GM19239 (cell line): ENCODE measurements around the gene ZFTA.
A peak's percentile ranks its signal among the peaks of the same experiment; 100 is the strongest.

Experiments used
- DNase-seq: peaks from one replicate; pipeline ENCODE4 v3.0.0; 2011; ENCODE audit warnings: low spot score; ENCODE audit not compliant: insufficient read length
- FAIRE-seq: peaks from 2 replicates; lab custom pipeline; 2011; peaks lifted over from hg19 to GRCh38; lab: Jason Lieb, UNC

The ZFTA gene

GRCh38 chr11:63760487-63761079, 8.0 kb downstream of the ZFTA start:
- DNase-seq, result no peak

GRCh38 chr11:63756919-63757761, 11.4 kb downstream of the ZFTA start:
- no peak for FAIRE-seq
- no peak for DNase-seq

More at GRCh38 chr11:63760487-63761079, 8.0 kb downstream of the ZFTA start:
- FAIRE-seq, result no peak

- DNase-seq, result no peak
- FAIRE-seq, result no peak
Measured at GRCh38 chr11:63749624-63750023, 19.0 kb downstream of the ZFTA start.

GRCh38 chr11:63747011-63747410, 21.6 kb downstream of the ZFTA start:
- no peak for DNase-seq
- FAIRE-seq, result no peak

GRCh38 chr11:63745304-63746170, 23.0 kb downstream of the ZFTA start:
- FAIRE-seq (no peak), DNase-seq (no peak)

GRCh38 chr11:63738720-63739360, 29.7 kb downstream of the ZFTA start:
- peak; percentile 76 for FAIRE-seq
- no peak for DNase-seq

- FAIRE-seq (no peak), DNase-seq (no peak)
Measured at GRCh38 chr11:63737718-63738117, 30.9 kb downstream of the ZFTA start.

DNA sequence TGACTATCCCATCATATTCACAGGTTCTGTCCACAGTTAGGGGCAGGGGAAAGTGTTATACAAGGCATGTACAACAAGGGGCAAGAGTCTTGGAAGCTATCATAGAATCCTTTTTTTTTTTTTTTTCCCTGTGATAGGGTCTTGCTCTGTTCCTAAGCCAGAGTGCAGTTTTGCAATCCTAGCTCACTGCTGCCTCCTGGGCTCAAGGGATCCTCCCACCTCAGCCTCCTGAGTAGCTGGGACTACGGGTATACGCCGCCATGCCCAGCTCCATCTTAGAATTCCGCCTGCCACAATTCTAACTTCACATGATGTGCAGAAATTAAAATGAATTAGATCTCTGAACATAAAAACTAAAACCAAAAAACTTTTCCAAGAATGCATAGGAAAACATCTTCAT, 31.7 kb downstream of the ZFTA start:
- DNase-seq (no peak), FAIRE-seq (no peak)

GRCh38 chr11:63729326-63729725, 39.2 kb downstream of the ZFTA start:
- DNase-seq, result no peak
- FAIRE-seq, result no peak

DNA sequence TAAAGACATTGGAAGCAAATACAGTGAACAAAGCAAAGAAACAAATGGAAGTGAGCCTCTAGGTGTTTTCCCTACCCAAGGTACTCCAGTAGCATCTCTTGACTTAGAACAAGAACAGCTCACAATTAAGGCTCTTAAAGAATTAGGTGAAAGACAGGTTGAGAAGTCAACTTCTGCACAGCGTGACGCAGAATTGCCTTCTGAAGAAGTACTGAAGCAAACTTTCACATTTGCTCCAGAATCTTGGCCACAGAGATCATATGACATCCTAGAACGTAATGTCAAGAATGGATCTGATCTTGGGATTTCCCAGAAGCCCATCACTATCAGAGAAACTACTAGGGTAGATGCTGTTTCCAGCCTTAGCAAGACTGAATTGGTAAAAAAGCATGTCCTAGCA, 48.0 kb downstream of the ZFTA start:
- DNase-seq (no peak), FAIRE-seq (no peak)

- FAIRE-seq, result no peak
Measured at GRCh38 chr11:63719987-63720386, 48.6 kb downstream of the ZFTA start.

DNA sequence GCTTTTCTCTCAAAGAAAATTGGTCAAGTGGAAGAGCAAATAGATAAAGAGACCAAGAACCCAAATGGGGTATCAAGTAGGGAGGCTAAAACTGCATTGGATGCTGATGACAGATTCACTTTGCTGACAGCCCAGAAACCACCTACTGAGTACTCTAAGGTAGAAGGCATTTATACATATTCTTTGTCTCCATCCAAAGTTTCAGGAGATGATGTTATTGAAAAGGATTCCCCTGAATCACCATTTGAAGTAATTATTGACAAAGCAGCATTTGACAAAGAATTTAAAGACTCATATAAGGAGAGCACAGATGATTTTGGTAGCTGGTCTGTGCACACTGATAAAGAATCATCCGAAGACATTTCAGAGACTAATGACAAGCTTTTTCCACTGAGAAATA, 49.6 kb downstream of the ZFTA start:
- DNase-seq (no peak), FAIRE-seq (no peak)

More at GRCh38 chr11:63719987-63720386, 48.6 kb downstream of the ZFTA start:
- DNase-seq, result no peak
